HG02798 (cell line): ENCODE measurements around the gene PPIL4.
"Not testable (repeated sequence)": the region's sequence is repeated elsewhere in the genome, so short reads cannot be mapped to it uniquely, and the experiment has no call there.

Experiments
- ATAC-seq: cut with Tn5 transposase; IDR thresholded peaks from one replicate; pipeline ENCODE4 v1.9.1; 2021; ENCODE audit warnings: mild to moderate bottlenecking; ENCODE audit not compliant: unreplicated experiment, poor library complexity

PPIL4 gene

DNA sequence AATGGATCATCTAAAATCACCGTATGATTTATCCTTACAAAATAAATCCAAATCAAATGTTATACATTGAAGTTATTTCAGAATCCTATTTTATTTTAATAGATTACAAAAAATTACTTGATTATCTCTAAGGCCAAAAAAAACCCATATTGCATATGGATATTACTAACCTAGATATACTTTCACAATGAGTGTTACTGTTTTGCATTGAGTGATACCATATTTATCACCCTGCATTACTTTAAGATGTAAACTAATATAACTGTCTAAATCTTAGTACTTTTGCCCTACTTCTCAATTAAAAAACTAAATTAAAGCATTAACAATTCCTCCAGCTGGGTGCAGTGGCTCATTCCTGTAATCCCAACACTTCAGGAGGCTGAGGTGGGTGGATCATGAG, 11.1 kb downstream of the PPIL4 start:
- no peak for ATAC-seq

DNA sequence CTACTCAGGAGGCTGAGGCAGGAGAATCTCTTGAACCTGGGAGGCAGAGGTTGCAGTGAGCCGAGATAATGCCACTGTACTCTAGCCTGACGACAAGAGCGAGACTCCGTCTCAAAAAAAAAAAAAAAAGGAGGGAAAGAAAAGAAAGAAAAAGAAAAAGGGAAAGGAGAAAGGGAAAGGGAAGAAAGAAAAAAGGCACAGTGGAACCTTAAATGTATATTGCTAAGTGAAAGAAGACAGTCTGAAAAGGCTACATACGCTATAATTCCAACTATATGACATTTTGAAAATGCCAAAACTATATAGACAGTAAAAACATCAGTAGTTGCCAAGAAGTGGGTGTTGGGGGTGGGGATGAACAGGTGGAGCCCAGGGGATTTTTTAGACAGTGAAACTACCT, 16.2 kb downstream of the PPIL4 start:
- ATAC-seq, result no peak

DNA sequence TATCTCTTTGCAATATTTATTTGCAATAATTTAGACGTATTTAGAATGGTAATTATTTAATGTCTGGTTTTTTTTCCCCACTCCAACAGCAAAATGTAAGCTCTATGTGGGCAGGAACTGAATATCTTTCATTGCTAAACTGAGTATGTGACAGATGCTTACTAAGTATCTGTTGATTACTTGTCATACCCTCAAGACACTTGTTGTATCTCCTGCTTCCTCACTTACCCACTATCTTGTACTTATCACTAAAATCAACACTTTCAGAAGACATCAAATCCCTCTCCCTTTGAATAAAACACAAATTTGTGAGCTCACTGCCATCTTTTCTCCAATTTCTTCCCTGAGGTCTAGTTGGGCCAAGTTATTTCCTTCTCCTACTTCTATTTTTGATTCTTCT, 30.3 kb downstream of the PPIL4 start:
- no peak for ATAC-seq

DNA sequence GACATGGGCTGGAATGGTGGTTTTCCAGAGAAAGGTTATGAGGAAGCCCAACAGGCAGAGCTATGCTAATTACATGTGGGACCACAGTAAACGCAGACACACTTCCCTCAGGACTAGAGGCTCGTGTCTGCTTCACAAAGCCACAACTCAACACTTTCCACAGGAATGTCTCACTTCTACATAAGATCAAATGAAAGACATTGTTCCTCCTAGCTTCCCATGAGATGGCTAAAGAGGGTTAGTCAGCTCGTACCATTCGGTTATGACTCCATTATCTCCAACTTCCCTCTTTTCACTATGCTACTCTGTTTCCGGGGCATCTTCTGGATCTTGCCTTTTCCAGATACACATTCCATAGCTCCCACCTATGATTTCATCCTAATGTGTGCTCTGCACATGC, 31.9 kb downstream of the PPIL4 start:
- ATAC-seq, result no peak

DNA sequence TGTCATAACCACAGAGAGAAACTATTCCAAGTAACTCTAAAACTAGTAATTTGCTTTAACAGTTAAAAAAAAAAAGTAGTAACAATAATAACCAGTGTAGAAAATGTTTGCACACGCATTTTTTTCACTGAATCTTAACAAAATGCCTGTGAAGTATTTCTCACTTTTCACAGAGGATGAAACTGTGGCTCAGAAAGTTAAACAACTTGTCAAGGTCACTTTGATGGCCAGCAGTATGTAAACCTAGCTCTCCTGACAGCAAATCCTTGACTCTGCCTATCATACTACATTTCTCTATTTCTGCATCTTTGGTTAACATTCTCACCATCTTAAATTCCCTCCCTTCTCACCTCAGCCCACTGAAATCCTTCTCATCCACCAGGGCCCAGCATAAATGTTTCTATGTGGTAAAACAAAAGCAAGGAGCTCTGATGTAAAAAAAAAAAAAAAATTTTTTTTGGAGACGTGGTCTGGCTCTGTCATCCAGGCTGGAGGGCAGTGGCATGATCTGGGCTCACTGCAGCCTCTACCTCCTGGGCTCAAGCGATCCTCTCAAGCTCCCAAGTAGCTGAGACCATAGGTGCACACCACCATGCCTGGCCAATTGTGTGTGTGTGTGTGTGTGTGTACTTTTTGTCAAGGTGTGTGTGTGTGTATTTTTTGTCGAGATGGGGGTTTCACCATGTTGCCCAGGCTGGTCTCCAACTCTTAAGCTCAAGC, 34.9 kb downstream of the PPIL4 start:
- ATAC-seq, result no peak

DNA sequence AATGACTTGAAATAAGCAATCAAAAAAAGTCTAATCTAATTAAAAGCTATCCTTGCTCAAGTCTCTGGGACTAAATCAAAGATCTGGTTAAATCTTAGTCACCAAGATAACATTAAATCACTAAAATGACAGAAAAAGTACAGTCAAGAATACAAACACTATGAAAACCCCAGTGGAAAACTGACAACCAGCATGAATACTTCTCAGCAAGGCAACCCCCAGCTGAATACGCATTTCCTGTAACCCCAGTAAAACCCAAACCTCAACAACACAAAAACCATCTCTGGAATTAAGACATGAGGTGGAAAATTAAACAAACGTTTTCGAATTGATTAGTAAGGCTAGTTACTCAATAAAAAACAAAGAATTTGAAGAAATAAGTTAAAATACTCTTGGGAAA, 37.4 kb downstream of the PPIL4 start:
- ATAC-seq, result no peak

DNA sequence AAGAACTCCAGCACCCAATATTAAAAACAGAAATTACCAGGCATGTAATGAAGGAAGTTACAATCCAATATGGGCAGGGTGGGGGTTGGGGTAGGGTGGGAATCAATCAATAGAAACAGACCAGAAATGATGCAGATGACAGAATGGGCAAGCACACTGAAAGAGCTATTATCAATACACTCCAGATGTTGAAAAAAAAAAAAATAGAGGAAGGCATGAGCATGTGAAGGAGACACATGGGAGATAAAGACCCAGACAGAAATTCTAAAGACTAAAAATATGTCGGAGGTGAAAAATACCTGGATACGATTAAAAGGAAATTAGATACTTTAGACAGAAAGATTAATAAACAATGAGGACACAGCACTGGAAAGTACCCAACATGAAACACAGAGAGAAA, 42.0 kb downstream of the PPIL4 start:
- no peak for ATAC-seq

DNA sequence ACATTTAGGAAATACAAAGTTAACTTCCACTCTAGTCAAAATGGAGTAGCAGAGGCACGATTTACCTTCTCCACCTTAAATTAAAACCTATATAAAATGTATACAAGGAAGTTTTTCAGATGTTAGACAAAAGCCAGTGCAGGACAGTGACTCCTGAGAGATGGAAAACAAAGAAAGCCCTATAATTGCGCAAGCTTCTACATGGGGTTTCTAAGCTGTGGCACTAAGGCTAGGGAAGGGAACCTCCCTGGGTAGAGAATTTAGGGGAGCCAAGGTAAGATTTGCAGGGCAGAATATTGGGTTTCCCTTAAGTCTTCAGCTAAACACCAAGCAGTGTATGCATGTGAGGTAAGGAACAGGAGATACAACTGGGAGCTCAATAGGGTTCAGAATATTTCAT, 42.6 kb downstream of the PPIL4 start:
- ATAC-seq, result no peak

DNA sequence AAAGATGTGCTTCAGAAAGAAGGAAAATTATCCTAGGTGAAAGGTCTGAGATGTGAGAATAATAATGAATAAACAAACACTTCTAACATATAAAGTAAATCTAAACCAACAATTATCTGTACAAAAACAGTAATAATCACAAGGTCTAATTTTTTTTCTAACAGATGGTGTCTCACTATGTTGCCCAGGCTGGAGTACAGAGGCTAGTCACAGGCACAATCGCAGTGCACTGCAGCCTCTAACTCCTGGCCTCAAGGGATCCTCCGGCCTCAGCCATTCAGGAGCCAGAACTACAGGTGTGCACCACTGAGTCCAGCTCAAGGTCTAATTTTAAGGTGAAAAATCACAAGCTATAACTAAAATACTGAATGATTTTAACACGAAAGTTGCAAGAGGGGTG, 44.1 kb downstream of the PPIL4 start:
- ATAC-seq, result no peak

DNA sequence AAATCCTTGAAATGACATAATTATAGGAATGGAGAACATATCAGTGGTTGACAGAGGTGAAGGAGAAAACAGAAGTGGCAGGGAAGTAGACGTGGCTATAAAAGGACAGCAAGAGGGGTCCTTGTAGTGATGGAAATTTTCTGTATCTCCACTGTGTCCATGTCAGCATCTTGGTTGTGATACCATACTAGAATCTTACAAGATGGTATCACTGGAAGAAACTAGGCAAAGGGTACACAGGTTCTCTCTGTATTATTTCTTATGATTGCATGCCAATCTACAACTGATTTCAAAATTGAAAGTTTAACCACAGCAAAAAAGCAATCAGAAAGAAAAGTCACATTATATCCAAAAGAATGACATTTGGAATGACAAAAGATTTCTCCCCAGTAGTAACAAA, 44.6 kb downstream of the PPIL4 start:
- no peak for ATAC-seq

DNA sequence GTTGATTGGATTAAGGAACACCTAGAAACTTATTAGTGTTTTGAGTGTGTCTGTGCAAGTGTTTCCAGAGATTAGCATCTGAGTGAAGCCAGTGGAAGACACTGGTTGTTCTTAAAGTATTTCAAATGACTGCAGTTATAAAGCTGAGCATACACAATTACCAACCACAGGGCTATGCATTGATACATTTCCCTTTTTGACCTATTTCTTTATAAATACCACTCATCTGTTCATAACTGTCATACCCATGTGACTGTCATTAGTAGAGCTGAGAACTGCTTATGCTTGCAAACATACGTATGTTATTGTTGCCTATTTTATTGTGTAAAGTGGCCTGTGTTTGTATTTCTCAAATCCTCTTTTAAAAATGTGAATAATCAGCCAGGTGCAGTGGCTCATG, 45.7 kb downstream of the PPIL4 start:
- ATAC-seq, result no peak

DNA sequence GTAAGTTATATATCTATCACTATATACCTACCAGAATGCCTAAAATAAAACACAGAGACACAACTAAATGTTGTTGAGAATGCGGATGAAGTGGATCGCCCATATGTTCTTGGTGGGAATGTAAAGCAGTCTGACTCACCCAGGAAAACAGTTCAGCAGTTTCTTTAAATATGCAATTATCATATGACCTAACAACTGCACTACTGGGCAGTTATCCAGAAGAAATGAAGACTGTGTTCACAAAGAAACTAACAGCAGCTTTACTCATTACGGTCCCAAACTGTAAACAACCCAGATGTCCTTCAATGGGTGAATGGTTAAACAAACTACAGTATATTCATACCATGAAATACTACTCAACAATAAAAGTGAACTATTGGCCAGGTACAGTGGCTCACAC, 46.8 kb downstream of the PPIL4 start:
- ATAC-seq, result no peak

DNA sequence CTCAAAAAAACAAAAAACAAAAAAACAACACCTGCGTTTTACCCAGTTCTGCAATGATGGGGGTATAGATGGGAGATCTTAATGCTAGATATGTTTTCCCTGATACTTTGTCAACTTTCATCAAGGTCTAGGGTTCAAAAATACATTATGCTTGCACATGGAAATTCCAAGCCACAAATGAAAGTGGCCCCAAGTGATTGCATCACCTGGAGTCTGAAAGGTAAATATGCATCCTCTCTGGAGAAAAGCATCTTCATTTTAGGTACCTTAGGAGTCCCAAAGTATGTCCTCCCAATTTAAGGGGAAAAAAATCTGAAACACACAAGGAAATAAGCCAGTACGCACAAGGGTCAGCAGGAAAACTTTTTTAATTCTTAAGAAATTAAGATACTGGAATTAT, 48.5 kb downstream of the PPIL4 start:
- no peak for ATAC-seq

DNA sequence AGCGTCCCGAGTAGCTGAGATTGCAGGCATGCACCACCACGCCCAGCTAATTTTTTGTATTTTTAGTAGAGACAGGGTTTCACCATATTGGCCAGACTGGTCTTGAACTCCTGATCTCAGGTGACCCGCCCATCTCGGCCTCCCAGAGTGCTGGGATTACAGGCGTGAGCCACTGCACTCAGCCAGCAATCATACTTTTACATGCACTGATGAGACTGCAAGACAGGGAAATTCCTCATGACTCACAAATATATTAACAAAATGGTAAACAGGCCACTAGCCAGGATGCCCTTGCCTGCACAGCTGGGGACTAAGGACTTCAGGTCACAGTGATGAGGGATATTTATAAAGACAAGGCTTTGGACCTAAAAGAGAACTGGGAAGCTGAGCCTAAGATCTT, 49.2 kb downstream of the PPIL4 start:
- peak; percentile 53 for ATAC-seq

DNA sequence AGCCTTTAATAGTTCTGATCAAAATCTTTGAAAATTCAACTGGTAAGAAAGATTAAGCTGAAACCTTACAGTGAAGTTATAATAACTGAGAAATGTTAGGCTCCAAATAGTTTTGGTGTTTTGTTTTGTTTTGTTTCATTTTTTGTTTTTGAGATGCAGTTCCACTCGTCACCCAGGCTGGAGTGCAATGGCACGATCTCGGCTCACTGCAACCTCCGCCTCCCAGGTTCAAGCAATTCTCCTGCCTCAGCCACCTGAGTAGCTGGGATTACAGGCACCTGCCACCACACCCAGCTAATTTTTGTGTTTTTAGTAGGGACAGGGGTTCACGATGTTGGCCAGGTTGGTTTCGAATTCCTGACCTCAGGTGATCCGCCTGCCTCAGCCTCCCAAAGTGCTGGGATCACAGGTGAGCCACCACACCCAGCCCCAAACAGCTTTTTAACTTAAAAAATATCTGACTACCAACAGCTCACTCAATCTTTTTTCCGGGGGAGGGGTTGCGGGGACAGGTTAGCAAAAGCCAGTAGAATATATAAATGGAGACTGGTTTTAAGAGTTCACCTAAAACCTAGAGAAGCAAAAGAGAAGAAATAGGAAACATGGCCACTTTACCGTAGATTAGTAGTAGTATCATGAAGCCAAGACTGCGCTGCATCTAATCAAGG, 50.4 kb downstream of the PPIL4 start:
- ATAC-seq, result not testable (repeated sequence)

DNA sequence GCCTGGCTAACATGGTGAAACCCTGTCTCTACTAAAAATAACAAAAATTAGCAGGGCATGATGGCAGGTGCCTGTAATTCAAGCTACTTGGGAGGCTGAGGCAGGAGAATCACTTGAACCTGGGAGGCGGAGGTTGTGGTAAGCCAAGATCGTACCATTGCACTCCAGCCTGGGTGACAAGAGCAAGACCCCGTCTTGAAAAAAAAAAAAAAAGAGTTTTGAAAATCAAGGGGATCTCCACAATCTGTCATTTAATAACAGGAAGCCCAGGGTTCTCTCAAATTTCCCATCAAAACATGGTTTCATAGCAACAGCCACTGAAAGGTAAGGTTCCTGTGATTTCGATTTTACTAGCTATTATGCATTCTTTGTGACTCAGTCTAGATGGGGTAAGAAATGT, 51.0 kb downstream of the PPIL4 start:
- peak; percentile 75 for ATAC-seq

DNA sequence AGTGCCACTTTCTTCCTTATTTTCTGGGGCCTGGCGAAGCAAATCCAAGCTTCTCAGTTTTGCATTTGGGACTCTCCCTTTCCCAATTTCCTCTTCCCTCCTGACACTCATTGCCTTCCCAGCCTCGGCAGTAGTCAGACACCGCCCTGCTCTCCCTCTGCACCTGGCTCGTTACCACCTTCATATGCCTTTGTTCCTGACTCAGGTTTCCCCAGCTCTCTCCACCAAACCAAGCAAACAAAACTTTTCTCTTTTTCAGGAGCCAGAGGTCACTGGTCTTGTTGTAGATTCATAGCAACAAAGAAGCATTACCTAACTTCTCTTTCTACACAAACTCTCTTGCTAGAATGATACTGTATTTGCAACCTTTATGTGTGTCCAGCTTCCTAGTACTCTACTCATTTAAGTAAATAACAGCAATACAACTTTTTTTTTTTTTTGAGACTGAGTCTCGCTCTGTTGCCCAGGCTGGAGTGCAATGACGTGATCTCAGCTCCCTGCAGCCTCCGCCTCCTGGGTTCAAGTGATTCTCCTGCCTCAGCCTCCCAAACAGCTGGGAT, 52.0 kb downstream of the PPIL4 start:
- no peak for ATAC-seq

DNA sequence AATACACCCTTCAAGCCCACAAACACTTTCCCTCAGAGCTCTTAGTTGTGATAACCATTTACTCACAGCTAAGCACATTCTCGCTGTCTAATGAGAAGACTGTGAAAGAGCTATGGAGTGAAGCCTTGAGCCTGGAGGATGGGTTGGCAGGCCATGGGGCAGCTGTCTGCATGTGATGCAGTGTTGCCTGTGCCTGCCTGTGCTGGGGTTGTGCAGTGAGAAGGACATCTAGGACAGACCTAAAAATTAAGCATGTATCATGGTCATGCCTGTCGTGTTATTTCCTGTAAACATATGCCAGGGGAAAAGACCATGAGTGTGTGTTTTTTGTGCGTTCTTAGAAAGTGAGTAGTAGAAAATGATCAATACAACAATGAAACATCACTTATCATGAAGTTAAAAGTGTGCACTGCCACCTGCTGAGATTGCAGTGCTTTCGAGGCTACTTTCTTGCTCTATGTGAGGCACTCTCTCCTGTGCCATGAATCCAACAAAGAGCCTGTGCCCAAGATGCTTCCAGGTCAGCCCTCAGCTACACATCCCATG, 53.0 kb downstream of the PPIL4 start:
- no peak for ATAC-seq

DNA sequence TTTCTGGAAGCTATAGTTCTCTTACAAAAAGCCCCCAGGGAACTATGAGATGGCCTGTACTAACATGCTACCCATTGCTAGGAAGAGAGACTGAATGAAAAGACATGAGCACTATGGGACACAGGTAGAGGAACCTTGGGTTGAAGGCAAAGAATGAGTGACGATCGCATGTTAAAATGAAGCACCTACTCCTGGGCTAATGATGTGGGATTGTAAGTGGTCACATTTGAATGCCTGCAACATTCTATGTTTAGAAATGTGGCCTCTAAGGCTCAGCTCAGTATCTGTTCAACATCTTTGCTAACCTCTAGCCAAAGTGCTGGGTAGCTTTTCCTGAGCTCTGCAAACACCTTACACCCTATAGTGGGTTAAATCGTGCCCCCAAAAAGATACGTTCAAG, 55.9 kb downstream of the PPIL4 start:
- ATAC-seq, result no peak

DNA sequence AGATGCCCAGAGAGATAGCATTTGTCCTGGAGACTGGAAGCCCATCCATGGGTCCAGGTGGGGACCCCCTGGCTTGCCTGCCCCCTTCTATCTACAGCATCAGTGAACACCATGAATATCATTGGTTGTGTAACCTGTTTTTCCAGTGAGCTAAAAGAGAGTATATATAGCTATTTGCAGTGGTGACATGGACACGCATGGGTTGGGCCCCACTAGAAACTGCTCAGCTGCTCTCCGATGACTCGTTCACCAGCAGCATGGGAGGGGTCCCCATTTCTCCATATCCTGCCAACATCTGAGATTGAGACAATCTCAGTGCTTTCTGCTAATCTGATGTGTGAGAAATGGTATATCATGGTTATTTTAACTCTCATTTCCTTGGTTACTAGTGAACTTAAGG, 57.0 kb downstream of the PPIL4 start:
- no peak for ATAC-seq

DNA sequence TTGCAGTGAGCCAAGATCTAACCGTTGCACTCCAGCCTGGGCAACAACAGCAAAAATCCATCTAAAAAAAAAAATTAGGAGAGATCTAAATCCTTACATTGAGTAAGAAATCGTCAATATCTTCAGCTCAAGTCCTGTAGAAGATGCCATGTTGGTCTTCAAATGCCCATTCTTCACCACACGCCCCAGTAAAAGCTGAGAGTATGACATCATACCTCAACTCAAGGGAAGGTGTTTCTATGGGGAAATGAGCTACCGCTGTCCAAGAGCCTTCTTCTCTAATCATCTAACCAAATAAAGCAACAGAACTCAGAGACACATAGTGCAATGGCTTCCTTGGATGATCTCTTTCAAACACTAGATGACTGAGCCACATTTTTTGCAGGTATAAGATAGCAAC, 58.5 kb downstream of the PPIL4 start:
- ATAC-seq, result no peak
